ENCODE measurements around the gene FEM1B. TPM values are rescaled to one million over a fixed set of nuclear protein-coding genes. Genes with fewer than 3 reads are reported as not detected.
A peak's percentile ranks its signal among the peaks of the same experiment; 100 is the strongest.

Gene FEM1B
- total RNA-seq, 1 experiment from 2014 or later: 22.1 TPM

DNA sequence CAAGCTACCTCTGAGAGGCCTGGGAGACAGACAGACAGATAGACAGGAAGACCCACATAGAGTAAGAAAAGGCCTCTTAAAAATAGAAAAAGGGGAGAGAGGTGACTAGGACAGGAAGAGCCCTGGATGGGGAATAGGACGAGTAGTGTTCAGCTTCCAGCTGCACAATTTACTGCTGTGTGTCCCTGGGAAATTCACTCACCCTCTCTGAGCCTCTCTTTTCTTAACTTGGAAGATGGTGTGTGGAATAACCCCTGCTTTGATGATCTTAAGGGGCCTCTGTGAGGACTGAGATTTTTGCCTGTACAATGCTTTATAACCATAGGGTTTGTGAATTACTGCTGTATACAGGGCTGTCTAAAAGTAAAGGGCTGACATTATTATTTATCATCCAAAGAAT is 37.5 kb downstream of the FEM1B start:
- H3K9ac ChIP-seq (ENCODE audit: low read length): no peak overlapping the region
- TF ChIP-seq EZH2phosphoT487 (IDR thresholded peaks at IDR 0.05; ENCODE audit: borderline replicate concordance, low read length) (no peak), EZH2 (IDR thresholded peaks at IDR 0.05; ENCODE audit: low read length, unreplicated experiment) (no peak)
- TF ChIP-seq, protein P1, sequence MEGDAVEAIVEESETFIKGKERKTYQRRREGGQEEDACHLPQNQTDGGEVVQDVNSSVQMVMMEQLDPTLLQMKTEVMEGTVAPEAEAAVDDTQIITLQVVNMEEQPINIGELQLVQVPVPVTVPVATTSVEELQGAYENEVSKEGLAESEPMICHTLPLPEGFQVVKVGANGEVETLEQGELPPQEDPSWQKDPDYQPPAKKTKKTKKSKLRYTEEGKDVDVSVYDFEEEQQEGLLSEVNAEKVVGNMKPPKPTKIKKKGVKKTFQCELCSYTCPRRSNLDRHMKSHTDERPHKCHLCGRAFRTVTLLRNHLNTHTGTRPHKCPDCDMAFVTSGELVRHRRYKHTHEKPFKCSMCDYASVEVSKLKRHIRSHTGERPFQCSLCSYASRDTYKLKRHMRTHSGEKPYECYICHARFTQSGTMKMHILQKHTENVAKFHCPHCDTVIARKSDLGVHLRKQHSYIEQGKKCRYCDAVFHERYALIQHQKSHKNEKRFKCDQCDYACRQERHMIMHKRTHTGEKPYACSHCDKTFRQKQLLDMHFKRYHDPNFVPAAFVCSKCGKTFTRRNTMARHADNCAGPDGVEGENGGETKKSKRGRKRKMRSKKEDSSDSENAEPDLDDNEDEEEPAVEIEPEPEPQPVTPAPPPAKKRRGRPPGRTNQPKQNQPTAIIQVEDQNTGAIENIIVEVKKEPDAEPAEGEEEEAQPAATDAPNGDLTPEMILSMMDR (conservative IDR thresholded peaks at IDR 0.05; ENCODE audit: low read depth, low read length): no peak
- no peak overlapping the region for H2AFZ ChIP-seq (ENCODE audit: low read length)
- H3K27me3 ChIP-seq (ENCODE audit: low read length): no peaks in the 10 kb centered on the region
- H3K4me1 ChIP-seq (ENCODE audit: insufficient read depth, low read length): no peaks in the 10 kb centered on the region
- ATAC-seq (no peak), DNase-seq (no peak)
- CTCF ChIA-PET: no interaction called here
- intact Hi-C loops (cut with micrococcal nuclease): no loop called here
- no TSS peak for BruUV-seq (replicated peaks)
- H3F3A ChIP-seq (ENCODE audit: low read length, unreplicated experiment): no peaks in the 10 kb centered on the region
- H3K9me3 ChIP-seq (ENCODE audit: low read length): no peaks in the 10 kb centered on the region
- H4K20me1 ChIP-seq (ENCODE audit: low read length): no peaks in the 10 kb centered on the region
- no peaks in the 10 kb centered on the region for H3K9me2 ChIP-seq (replicated peaks; ENCODE audit: low read length)
- no peaks in the 10 kb centered on the region for H3K36me3 ChIP-seq (ENCODE audit: low read depth, low read length)
- POLR2A ChIA-PET (ENCODE audit: unreplicated experiment): no interaction called here
- H3K4me3 ChIP-seq (ENCODE audit: low read length): no peak overlapping the region
- no peak overlapping the region for H3K27ac ChIP-seq (ENCODE audit: low read length)
- no peaks in the 10 kb centered on the region for H3K79me2 ChIP-seq (ENCODE audit: low read length)
- H3K4me2 ChIP-seq (ENCODE audit: low read length): no peak overlapping the region

DNA sequence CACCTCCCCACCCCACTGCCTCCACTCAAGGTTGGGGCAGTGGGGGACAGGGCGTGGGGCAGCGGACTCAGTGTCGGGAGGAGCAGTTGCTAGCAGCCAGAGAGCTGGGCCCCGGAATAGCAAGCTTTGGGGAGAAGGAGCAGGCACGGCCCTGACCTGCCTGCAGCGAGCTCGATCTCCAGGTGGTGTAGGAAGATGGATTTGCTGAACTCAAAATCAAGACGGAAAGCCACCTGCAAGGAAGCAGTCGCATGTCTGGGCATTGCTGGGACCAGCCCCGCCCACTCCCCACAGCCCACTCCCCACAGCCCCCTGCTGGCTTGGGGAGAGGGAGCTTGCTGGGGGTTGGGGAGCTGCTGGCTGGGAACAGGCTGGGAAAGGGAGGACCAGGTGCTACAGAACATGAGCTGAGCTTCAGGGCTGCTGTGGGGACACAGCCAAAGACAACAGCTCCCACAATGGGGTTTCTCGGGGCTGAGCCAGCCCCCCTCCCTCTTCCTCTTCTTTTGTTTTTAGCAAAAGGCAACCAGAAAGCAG is 38.0 kb downstream of the FEM1B start:
- ChIA-PET CTCF (no interaction called here), POLR2A (ENCODE audit: unreplicated experiment) (no interaction called here)
- BruUV-seq (replicated peaks): no TSS peak
- Histone ChIP-seq H3K79me2 (ENCODE audit: low read length) (no peaks in the 10 kb centered on the region), H3K27me3 (ENCODE audit: low read length) (no peaks in the 10 kb centered on the region), H3K4me2 (ENCODE audit: low read length) (no peak overlapping the region), H3K4me1 (ENCODE audit: insufficient read depth, low read length) (no peaks in the 10 kb centered on the region), H3K36me3 (ENCODE audit: low read depth, low read length) (no peaks in the 10 kb centered on the region), H3K4me3 (ENCODE audit: low read length) (no peak overlapping the region), H3K9me3 (ENCODE audit: low read length) (no peaks in the 10 kb centered on the region), H2AFZ (ENCODE audit: low read length) (no peak overlapping the region), H3F3A (ENCODE audit: low read length, unreplicated experiment) (no peaks in the 10 kb centered on the region), H3K9me2 (replicated peaks; ENCODE audit: low read length) (no peaks in the 10 kb centered on the region), H3K27ac (ENCODE audit: low read length) (no peak overlapping the region), H4K20me1 (ENCODE audit: low read length) (no peaks in the 10 kb centered on the region), H3K9ac (ENCODE audit: low read length) (no peak overlapping the region)
- ATAC-seq (no peak), DNase-seq (no peak)
- no peak for TF ChIP-seq EZH2phosphoT487 (IDR thresholded peaks at IDR 0.05; ENCODE audit: borderline replicate concordance, low read length)
- TF ChIP-seq, protein P1 (conservative IDR thresholded peaks at IDR 0.05; ENCODE audit: low read depth, low read length): no peak
- no peak for TF ChIP-seq EZH2 (IDR thresholded peaks at IDR 0.05; ENCODE audit: low read length, unreplicated experiment)
- intact Hi-C loops (cut with micrococcal nuclease): no loop called here

GRCh38 chr15:68316061-68316804 is 38.7 kb downstream of the FEM1B start:
- DNase-seq (peak; percentile 20), ATAC-seq (no peak; the same call in 1 of the 2 replicates)
- ChIA-PET CTCF (no interaction called here), POLR2A (ENCODE audit: unreplicated experiment) (no interaction called here)
- no peaks in the 10 kb centered on the region for H3F3A ChIP-seq (ENCODE audit: low read length, unreplicated experiment)
- no peaks in the 10 kb centered on the region for H3K4me1 ChIP-seq (ENCODE audit: insufficient read depth, low read length)
- H3K9me2 ChIP-seq (replicated peaks; ENCODE audit: low read length): no peaks in the 10 kb centered on the region
- no peaks in the 10 kb centered on the region for H3K36me3 ChIP-seq (ENCODE audit: low read depth, low read length)
- intact Hi-C loops (cut with micrococcal nuclease): no loop called here
- H2AFZ ChIP-seq (ENCODE audit: low read length): no peak overlapping the region
- no peak overlapping the region for H3K4me2 ChIP-seq (ENCODE audit: low read length)
- H3K79me2 ChIP-seq (ENCODE audit: low read length): no peaks in the 10 kb centered on the region
- no peak overlapping the region for H3K27ac ChIP-seq (ENCODE audit: low read length)
- TF ChIP-seq, protein P1 (conservative IDR thresholded peaks at IDR 0.05; ENCODE audit: low read depth, low read length): peak; percentile 62
- TF ChIP-seq EZH2 (IDR thresholded peaks at IDR 0.05; ENCODE audit: low read length, unreplicated experiment): no peak
- no peaks in the 10 kb centered on the region for H3K9me3 ChIP-seq (ENCODE audit: low read length)
- BruUV-seq (replicated peaks): no TSS peak
- H3K9ac ChIP-seq (ENCODE audit: low read length): no peak overlapping the region
- no peak overlapping the region for H3K4me3 ChIP-seq (ENCODE audit: low read length)
- no peaks in the 10 kb centered on the region for H4K20me1 ChIP-seq (ENCODE audit: low read length)
- no peaks in the 10 kb centered on the region for H3K27me3 ChIP-seq (ENCODE audit: low read length)

Measured in PC-3 (cell line).